Measurements from ENCODE around the gene FGG.

FGG gene

GRCh38 chr4:154612472-154613414 lies at the start of gene FGG:
FGG (minus strand) TSS chr4:154612656; CDS start chr4:154612609, 47 bp downstream.
- H3K27me3 ChIP-seq (ENCODE audit: insufficient read depth, low read depth) = no peaks in the 10 kb centered on the region
- H4K20me1 ChIP-seq (ENCODE audit: insufficient read depth) = no peaks in the 10 kb centered on the region
- H2AFZ ChIP-seq (ENCODE audit: low read depth) = no peak within 1 kb of the TSS
- H3K27ac ChIP-seq = no peak within 1 kb of the TSS
- TF ChIP-seq CTCF (conservative IDR thresholded peaks at IDR 0.05; ENCODE audit: low read depth, low read length) = no peak
- H3K4me2 ChIP-seq = no peak within 1 kb of the TSS
- H3K9ac ChIP-seq = no peak within 1 kb of the TSS
- peaks cover 16% of the 10 kb centered on the region for H3K4me1 ChIP-seq (ENCODE audit: low read depth, poor library complexity, severe bottlenecking)
- H3K36me3 ChIP-seq (ENCODE audit: insufficient read depth) = no peaks in the 10 kb centered on the region
- no peak within 1 kb of the TSS for H3K4me3 ChIP-seq (IDR thresholded peaks at IDR 0.05; ENCODE audit: insufficient read depth, low read depth, low read length)
- no peaks in the 10 kb centered on the region for H3K79me2 ChIP-seq (ENCODE audit: insufficient read depth, low read depth)

GRCh38 chr4:154660052-154660451 lies 47.6 kb upstream of the FGG start:
- no peaks in the 10 kb centered on the region for H3K27me3 ChIP-seq (ENCODE audit: insufficient read depth, low read depth)
- H3K9ac ChIP-seq = no peak overlapping the region
- no peak overlapping the region for H3K4me3 ChIP-seq (IDR thresholded peaks at IDR 0.05; ENCODE audit: insufficient read depth, low read depth, low read length)
- H4K20me1 ChIP-seq (ENCODE audit: insufficient read depth) = no peaks in the 10 kb centered on the region
- H2AFZ ChIP-seq (ENCODE audit: low read depth) = no peak overlapping the region
- H3K27ac ChIP-seq = no peak overlapping the region
- no peak for TF ChIP-seq CTCF (conservative IDR thresholded peaks at IDR 0.05; ENCODE audit: low read depth, low read length)
- H3K4me1 ChIP-seq (ENCODE audit: low read depth, poor library complexity, severe bottlenecking) = no peaks in the 10 kb centered on the region
- H3K36me3 ChIP-seq (ENCODE audit: insufficient read depth) = no peaks in the 10 kb centered on the region
- H3K4me2 ChIP-seq = no peak overlapping the region
- H3K79me2 ChIP-seq (ENCODE audit: insufficient read depth, low read depth) = no peaks in the 10 kb centered on the region

DNA sequence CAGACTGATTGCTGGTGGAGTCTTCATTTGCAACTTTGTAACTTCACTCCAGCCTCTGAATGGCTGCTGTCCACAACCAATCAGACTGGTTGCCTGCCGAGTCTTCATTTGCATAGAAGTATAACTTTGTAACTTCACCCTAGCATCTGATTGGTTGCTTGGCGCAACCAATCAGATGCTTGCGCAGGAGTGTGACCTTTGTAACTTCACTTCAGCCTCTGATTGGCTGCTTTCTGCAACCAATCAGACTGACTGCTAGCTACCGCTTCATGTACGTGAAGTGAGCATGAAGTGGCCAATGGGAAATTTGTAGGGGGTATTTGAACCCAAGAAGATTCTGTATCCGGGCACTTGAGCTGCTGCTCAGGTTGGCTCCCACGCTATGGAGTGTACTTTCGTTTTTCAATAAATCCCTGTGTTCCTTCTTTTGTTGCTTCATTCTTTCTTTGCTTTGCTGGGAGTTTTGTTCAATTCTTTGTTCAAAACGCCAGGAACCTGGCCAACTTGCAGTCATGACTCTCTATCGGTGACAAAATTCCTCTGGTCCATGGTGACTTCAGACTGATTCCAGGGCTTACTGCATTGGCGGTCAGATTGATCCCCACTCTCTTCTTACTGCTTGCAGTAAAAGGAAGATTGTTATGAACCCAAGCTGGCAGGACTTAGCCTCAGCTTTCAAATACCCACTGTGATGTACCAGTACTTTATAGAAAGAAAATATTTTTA lies 46.4 kb upstream of the FGG start:
- Histone ChIP-seq H3K4me1 (ENCODE audit: low read depth, poor library complexity, severe bottlenecking) (no peaks in the 10 kb centered on the region), H3K4me2 (no peak overlapping the region), H3K9ac (no peak overlapping the region), H3K27ac (no peak overlapping the region), H3K36me3 (ENCODE audit: insufficient read depth) (no peaks in the 10 kb centered on the region), H3K27me3 (ENCODE audit: insufficient read depth, low read depth) (no peaks in the 10 kb centered on the region), H3K79me2 (ENCODE audit: insufficient read depth, low read depth) (no peaks in the 10 kb centered on the region), H2AFZ (ENCODE audit: low read depth) (no peak overlapping the region), H4K20me1 (ENCODE audit: insufficient read depth) (no peaks in the 10 kb centered on the region), H3K4me3 (IDR thresholded peaks at IDR 0.05; ENCODE audit: insufficient read depth, low read depth, low read length) (no peak overlapping the region)
- no peak for TF ChIP-seq CTCF (conservative IDR thresholded peaks at IDR 0.05; ENCODE audit: low read depth, low read length)

GRCh38 chr4:154643493-154643892 lies 31.0 kb upstream of the FGG start:
- Histone ChIP-seq H3K27ac (no peak overlapping the region), H3K4me2 (no peak overlapping the region), H3K9ac (no peak overlapping the region), H4K20me1 (ENCODE audit: insufficient read depth) (no peaks in the 10 kb centered on the region), H3K27me3 (ENCODE audit: insufficient read depth, low read depth) (no peaks in the 10 kb centered on the region), H3K4me1 (ENCODE audit: low read depth, poor library complexity, severe bottlenecking) (no peaks in the 10 kb centered on the region), H3K36me3 (ENCODE audit: insufficient read depth) (no peaks in the 10 kb centered on the region), H3K4me3 (IDR thresholded peaks at IDR 0.05; ENCODE audit: insufficient read depth, low read depth, low read length) (no peak overlapping the region), H3K79me2 (ENCODE audit: insufficient read depth, low read depth) (no peaks in the 10 kb centered on the region), H2AFZ (ENCODE audit: low read depth) (no peak overlapping the region)
- TF ChIP-seq CTCF (conservative IDR thresholded peaks at IDR 0.05; ENCODE audit: low read depth, low read length) = no peak
